DOHH2 (cell line): ENCODE results near the gene ANO4.

Experiments
- H3F3A ChIP-seq: fragments of 200-600 bp; sonication (generic), shearing (Covaris generic); 2 replicates; pipeline ENCODE4 v1.6.0; 2016; ENCODE audit warnings: antibody characterized with exemption, mild to moderate bottlenecking; ENCODE audit not compliant: control insufficient read depth, insufficient read depth
- H3K27ac ChIP-seq: fragments of 200-600 bp; sonication (generic); 2 replicates; pipeline ENCODE4 v1.5.1; 2014; ENCODE audit warnings: low read depth, mild to moderate bottlenecking, low read length, moderate library complexity
- H3K27me3 ChIP-seq: fragments of 200-600 bp; sonication (generic); 2 replicates; pipeline ENCODE4 v1.6.1; 2014; ENCODE audit warnings: mild to moderate bottlenecking, low read length, mixed read lengths; ENCODE audit not compliant: control insufficient read depth
- H3K36me3 ChIP-seq: fragments of 200-600 bp; sonication (generic); 2 replicates; pipeline ENCODE4 v1.6.1; 2014; ENCODE audit warnings: mild to moderate bottlenecking, low read length, moderate library complexity, mixed read lengths; ENCODE audit not compliant: control insufficient read depth
- H3K4me1 ChIP-seq: fragments of 200-600 bp; sonication (generic); 2 replicates; pipeline ENCODE4 v1.6.1; 2014; ENCODE audit warnings: mild to moderate bottlenecking, low read length, mixed read lengths; ENCODE audit not compliant: control insufficient read depth
- H3K4me2 ChIP-seq: fragments of 200-600 bp; sonication (generic); 2 replicates; pipeline ENCODE4 v1.6.0; 2014; ENCODE audit warnings: mild to moderate bottlenecking, low read length, moderate library complexity
- H3K4me3 ChIP-seq: fragments of 200-600 bp; sonication (generic); 2 replicates; pipeline ENCODE4 v1.5.1; 2014; ENCODE audit warnings: mild to moderate bottlenecking, low read length, mixed read lengths
- H3K79me2 ChIP-seq: fragments of 200-600 bp; sonication (generic); 2 replicates; pipeline ENCODE4 v1.6.1; 2014; ENCODE audit warnings: mild to moderate bottlenecking, low read length, mixed read lengths; ENCODE audit not compliant: control insufficient read depth
- H3K9me2 ChIP-seq: fragments of 200-600 bp; sonication (generic); replicated peaks from 2 replicates; pipeline ENCODE4 v1.6.1; 2014; ENCODE audit warnings: mild to moderate bottlenecking, low read length, mixed read lengths; ENCODE audit not compliant: control insufficient read depth
- H3K9me3 ChIP-seq: fragments of 200-600 bp; sonication (generic); 2 replicates; pipeline ENCODE4 v1.6.1; 2014; ENCODE audit warnings: antibody characterized with exemption, low read length, mixed read lengths; ENCODE audit not compliant: control insufficient read depth, insufficient read depth
- H4K20me1 ChIP-seq: fragments of 200-600 bp; sonication (generic); 2 replicates; pipeline ENCODE4 v1.6.0; 2014; ENCODE audit warnings: low read depth, mild to moderate bottlenecking, antibody characterized with exemption, low read length, moderate library complexity; ENCODE audit not compliant: control insufficient read depth, insufficient read depth
- EZH2phosphoT487 ChIP-seq: fragments of 200-600 bp; sonication (generic); IDR thresholded peaks from 2 replicates; pipeline ENCODE4 v1.6.1; 2017; ENCODE audit warnings: borderline replicate concordance, mild to moderate bottlenecking, antibody characterized with exemption, low read length, moderate library complexity, mixed read lengths
- TF ChIP-seq, protein P1 (sequence below): fragments of 200-600 bp; sonication (generic); IDR thresholded peaks from one replicate; pipeline ENCODE4 v1.5.1; 2014; ENCODE audit warnings: antibody characterized with exemption, mild to moderate bottlenecking, low read depth, low read length; ENCODE audit not compliant: poor library complexity, severe bottlenecking

The ANO4 gene

DNA sequence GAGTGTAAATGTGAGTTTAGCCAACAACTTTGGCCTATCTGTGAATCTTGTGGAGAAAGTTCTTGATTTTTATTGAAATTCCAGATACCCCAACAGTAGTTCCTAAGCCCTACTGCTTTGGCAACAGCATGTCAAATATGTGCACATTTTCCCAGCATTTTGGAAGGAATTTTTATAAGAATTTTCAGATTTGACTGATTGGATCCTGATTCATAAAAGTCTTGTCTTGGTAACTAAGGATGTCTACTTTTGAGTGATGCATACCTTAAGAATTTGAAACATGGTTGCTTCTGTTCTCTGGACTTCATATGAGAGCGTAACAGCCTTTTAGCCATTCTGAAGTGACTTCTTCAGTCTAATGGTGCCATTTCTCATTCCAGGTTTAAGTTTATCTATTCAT, 106.7 kb downstream of the ANO4 start:
- no peak overlapping the region for H3K4me2 ChIP-seq
- no peak for TF ChIP-seq EZH2phosphoT487
- TF ChIP-seq, protein P1, sequence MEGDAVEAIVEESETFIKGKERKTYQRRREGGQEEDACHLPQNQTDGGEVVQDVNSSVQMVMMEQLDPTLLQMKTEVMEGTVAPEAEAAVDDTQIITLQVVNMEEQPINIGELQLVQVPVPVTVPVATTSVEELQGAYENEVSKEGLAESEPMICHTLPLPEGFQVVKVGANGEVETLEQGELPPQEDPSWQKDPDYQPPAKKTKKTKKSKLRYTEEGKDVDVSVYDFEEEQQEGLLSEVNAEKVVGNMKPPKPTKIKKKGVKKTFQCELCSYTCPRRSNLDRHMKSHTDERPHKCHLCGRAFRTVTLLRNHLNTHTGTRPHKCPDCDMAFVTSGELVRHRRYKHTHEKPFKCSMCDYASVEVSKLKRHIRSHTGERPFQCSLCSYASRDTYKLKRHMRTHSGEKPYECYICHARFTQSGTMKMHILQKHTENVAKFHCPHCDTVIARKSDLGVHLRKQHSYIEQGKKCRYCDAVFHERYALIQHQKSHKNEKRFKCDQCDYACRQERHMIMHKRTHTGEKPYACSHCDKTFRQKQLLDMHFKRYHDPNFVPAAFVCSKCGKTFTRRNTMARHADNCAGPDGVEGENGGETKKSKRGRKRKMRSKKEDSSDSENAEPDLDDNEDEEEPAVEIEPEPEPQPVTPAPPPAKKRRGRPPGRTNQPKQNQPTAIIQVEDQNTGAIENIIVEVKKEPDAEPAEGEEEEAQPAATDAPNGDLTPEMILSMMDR = no peak
- no peaks in the 10 kb centered on the region for H3K9me3 ChIP-seq
- H3K4me1 ChIP-seq = no peaks in the 10 kb centered on the region
- H4K20me1 ChIP-seq = no peaks in the 10 kb centered on the region
- H3K27ac ChIP-seq = no peak overlapping the region
- H3K27me3 ChIP-seq = peaks cover 3% of the 10 kb centered on the region; the same call in 1 of the 2 replicates
- H3F3A ChIP-seq = no peaks in the 10 kb centered on the region
- no peaks in the 10 kb centered on the region for H3K79me2 ChIP-seq
- no peaks in the 10 kb centered on the region for H3K36me3 ChIP-seq
- H3K4me3 ChIP-seq = no peak overlapping the region
- no peaks in the 10 kb centered on the region for H3K9me2 ChIP-seq

DNA sequence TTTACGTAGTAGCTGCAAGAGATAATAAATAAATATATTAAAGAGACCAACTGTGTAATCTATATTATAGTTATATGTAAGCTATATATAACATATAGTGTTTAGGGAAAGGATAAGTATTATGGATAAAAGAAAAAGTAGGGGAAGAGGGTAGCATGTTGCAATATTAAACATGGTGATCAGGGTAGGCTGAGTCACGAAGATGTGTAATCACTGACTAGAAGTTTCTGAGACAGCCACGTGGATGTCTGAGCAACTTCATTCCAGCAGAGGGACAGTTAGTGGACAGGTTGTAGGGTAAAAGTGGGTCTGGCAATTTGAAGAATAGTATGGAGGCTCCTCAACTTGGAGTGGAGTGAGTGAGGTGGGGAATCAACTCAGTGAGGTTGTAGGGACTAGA, 109.7 kb downstream of the ANO4 start:
- H3K9me2 ChIP-seq = no peaks in the 10 kb centered on the region

DNA sequence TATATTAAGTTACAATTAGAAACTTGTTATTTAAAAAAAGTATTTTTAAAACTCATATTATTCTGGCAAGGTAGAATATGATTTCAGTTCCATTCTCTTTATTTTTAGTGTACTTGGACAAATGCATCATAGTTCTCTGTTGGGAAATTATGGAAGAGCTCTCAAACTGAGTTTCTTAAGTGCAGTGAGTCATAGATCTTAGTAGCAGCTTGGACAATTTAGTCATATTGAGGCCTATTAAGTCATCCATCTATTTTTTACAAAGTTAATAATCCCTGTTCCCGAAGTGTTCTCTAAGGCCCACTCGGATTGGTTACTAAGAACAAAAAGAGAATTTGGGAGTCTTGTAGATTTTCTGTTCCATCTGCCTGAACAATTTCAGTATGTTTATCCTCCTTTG, 113.9 kb downstream of the ANO4 start:
- H3K4me2 ChIP-seq = no peak overlapping the region
- H3K9me2 ChIP-seq = no peaks in the 10 kb centered on the region
- H4K20me1 ChIP-seq = no peaks in the 10 kb centered on the region
- no peaks in the 10 kb centered on the region for H3K79me2 ChIP-seq
- H3K36me3 ChIP-seq = no peaks in the 10 kb centered on the region
- H3K4me3 ChIP-seq = no peak overlapping the region
- peaks cover 8% of the 10 kb centered on the region; the same call in 1 of the 2 replicates for H3K27me3 ChIP-seq
- H3K4me1 ChIP-seq = no peaks in the 10 kb centered on the region
- H3K9me3 ChIP-seq = no peaks in the 10 kb centered on the region
- H3K27ac ChIP-seq = no peak overlapping the region
- no peak for TF ChIP-seq EZH2phosphoT487
- TF ChIP-seq, protein P1 = no peak
- H3F3A ChIP-seq = no peaks in the 10 kb centered on the region

More for the DNA sequence above, 109.7 kb downstream of the ANO4 start:
- Histone ChIP-seq H3K27ac (no peak overlapping the region), H3K4me1 (no peaks in the 10 kb centered on the region), H3F3A (no peaks in the 10 kb centered on the region), H3K4me2 (no peak overlapping the region), H3K9me3 (no peaks in the 10 kb centered on the region), H3K36me3 (no peaks in the 10 kb centered on the region), H4K20me1 (no peaks in the 10 kb centered on the region), H3K4me3 (no peak overlapping the region), H3K79me2 (no peaks in the 10 kb centered on the region), H3K27me3 (peaks cover 3% of the 10 kb centered on the region; the same call in 1 of the 2 replicates)
- TF ChIP-seq, protein P1 = no peak
- no peak for TF ChIP-seq EZH2phosphoT487
